ENCODE measurements around the gene CCDC121. TPM values are rescaled to one million over a fixed set of nuclear protein-coding genes. Genes with fewer than 3 reads are reported as not detected.

Gene CCDC121
- total RNA-seq, 1 donor from 2014 or later = 1.7 TPM

DNA sequence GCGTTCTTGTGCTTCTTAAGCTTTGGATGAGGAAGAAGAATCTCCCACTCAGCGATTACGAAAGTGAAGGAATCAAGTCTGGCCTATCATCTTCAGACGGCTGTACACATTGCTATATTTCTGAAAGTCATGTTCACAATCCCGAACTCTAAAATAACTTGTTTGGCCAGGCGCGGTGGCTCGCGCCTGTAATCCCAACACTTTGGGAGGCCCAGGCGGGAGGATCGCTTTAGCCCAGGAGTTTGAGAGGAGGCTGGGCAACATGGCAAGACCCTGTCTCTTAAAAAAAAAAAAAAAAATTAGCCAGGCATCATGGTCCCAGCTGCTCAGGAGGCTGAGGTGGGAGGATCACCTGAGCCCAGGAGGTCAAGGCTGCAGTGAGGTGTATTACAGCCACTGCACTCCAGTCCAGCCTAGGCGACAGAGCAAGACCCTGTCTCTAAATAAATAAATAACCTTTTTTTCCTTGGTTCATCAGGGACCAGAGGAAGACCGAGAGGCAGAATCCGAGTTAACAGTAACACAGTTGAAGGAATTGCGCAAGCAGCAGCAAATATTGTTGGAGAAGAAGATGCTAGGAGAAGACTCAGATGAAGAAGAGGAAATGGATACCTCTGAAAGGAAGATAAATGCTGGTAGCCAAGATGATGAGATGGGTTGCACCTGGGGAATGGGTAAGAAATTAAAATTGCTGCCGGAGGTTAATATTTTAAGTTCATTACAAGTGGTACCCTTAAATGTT lies 36.0 kb upstream of the CCDC121 start:
- TF ChIP-seq, protein P1, sequence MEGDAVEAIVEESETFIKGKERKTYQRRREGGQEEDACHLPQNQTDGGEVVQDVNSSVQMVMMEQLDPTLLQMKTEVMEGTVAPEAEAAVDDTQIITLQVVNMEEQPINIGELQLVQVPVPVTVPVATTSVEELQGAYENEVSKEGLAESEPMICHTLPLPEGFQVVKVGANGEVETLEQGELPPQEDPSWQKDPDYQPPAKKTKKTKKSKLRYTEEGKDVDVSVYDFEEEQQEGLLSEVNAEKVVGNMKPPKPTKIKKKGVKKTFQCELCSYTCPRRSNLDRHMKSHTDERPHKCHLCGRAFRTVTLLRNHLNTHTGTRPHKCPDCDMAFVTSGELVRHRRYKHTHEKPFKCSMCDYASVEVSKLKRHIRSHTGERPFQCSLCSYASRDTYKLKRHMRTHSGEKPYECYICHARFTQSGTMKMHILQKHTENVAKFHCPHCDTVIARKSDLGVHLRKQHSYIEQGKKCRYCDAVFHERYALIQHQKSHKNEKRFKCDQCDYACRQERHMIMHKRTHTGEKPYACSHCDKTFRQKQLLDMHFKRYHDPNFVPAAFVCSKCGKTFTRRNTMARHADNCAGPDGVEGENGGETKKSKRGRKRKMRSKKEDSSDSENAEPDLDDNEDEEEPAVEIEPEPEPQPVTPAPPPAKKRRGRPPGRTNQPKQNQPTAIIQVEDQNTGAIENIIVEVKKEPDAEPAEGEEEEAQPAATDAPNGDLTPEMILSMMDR (IDR thresholded peaks at IDR 0.05) = no peak
- no peak for DNase-seq (ENCODE audit: low spot score)
- H3K9me3 Mint-ChIP-seq (ENCODE audit: low read depth) = no peaks in the 10 kb centered on the region
- H3K4me3 Mint-ChIP-seq (ENCODE audit: unreplicated experiment) = peak overlapping the region; percentile 88
- no peaks in the 10 kb centered on the region for H3K27me3 Mint-ChIP-seq (ENCODE audit: low read depth)
- peaks cover 40% of the 10 kb centered on the region for H3K4me1 Mint-ChIP-seq (ENCODE audit: low read depth)
- H3K27ac Mint-ChIP-seq (ENCODE audit: unreplicated experiment) = peak overlapping the region; percentile 100
- peaks cover 23% of the 10 kb centered on the region for H3K36me3 Mint-ChIP-seq (ENCODE audit: low read depth)

DNA sequence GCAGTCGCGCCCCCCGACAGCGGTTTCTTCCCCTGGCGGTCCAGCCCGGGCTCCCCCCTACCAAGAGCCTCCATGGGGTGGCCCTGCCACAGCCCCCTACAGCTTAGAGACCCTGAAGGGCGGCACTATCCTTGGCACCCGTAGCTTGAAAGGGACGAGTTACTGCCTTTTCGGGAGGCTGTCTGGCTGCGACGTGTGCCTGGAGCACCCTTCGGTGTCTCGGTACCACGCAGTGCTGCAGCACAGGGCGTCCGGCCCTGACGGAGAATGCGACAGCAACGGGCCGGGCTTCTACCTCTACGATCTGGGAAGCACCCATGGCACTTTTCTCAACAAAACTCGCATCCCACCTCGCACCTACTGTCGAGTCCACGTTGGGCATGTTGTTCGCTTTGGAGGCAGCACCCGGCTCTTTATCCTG lies 35.4 kb upstream of the CCDC121 start:
- Mint-ChIP-seq H3K9me3 (ENCODE audit: low read depth) (no peaks in the 10 kb centered on the region), H3K36me3 (ENCODE audit: low read depth) (peaks cover 25% of the 10 kb centered on the region), H3K27me3 (ENCODE audit: low read depth) (no peaks in the 10 kb centered on the region), H3K27ac (ENCODE audit: unreplicated experiment) (peak overlapping the region; percentile 100), H3K4me3 (ENCODE audit: unreplicated experiment) (peak overlapping the region; percentile 88), H3K4me1 (ENCODE audit: low read depth) (peaks cover 44% of the 10 kb centered on the region)
- DNase-seq (ENCODE audit: low spot score) = no peak
- TF ChIP-seq, protein P1 (IDR thresholded peaks at IDR 0.05) = peak; percentile 51

DNA sequence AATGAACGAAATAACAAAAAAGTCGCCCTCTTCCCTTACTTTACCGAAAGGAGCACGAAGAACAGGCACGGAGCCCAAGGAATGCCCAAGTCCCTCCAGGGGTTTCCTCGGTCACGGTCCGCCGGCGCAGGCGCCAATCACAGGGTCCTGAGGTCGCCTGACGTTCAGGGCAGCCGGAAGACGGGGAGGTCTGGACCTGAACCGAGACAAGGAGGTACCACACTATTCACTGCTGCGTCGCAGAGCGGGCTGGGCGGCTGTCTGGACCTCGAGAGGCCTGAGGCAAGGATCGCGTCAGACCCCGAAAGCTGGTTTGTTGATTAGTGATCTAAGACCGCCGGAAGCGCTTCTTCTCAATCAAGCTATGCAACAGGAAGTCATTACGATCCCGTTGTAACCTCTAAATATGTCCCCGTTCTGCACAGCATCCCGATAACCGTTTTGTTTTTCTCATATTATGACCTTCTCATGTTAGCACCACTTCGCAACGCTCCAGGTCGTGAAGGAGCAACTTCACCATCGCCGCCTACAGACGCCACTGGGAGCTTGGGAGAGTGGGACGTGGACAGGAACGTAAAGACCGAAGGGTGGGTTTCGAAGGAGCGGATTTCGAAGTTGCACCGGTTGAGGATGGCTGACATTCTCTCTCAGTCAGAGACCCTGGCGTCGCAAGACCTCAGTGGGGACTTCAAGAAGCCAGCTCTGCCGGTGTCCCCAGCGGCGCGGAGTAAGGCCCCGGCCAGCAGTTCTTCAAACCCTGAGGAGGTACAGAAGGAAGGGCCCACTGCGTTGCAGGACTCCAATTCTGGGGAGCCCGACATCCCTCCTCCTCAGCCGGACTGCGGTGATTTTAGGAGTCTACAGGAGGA lies 34.7 kb upstream of the CCDC121 start, which contains the start of the genes SLC4A1AP and SUPT7L:
Gene SLC4A1AP, plus strand, starts transcription at position 605 of the 869 bp plus-strand sequence. Its CDS starts 26 bp downstream, at position 631.
Gene SUPT7L, minus strand, starts transcription at position 330 of the 869 bp plus-strand sequence. CDS start 1,422 bp downstream, outside the sequence.
- peak within 1 kb of the TSS; percentile 100 for H3K27ac Mint-ChIP-seq (ENCODE audit: unreplicated experiment)
- peak within 1 kb of the TSS; percentile 88 for H3K4me3 Mint-ChIP-seq (ENCODE audit: unreplicated experiment)
- TF ChIP-seq, protein P1 (IDR thresholded peaks at IDR 0.05) = no peak
- H3K36me3 Mint-ChIP-seq (ENCODE audit: low read depth) = peaks cover 20% of the 10 kb centered on the region
- H3K4me1 Mint-ChIP-seq (ENCODE audit: low read depth) = peaks cover 44% of the 10 kb centered on the region
- H3K9me3 Mint-ChIP-seq (ENCODE audit: low read depth) = no peaks in the 10 kb centered on the region
- no peaks in the 10 kb centered on the region for H3K27me3 Mint-ChIP-seq (ENCODE audit: low read depth)
- DNase-seq (ENCODE audit: low spot score) = no peak

DNA sequence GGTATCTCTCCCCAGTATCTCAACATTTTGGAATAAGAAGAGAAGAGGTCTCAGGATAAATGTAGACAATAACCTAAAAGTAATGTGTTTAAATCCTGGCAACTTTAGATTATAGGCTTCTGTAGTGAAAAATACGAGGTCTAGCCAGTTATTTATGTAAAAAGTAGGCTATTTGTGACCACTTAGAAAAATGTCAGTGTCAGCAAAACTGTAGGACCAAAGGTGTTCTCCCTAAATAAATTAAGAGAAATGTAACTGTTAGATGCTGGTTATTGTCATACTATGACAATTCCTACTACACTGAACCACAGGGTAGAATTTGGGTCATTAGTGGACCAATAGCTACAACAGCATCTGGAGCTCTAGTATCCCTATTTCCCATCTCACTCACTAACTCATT lies 32.6 kb upstream of the CCDC121 start:
- DNase-seq (ENCODE audit: low spot score) = no peak
- TF ChIP-seq, protein P1 (IDR thresholded peaks at IDR 0.05) = no peak
- Mint-ChIP-seq H3K9me3 (ENCODE audit: low read depth) (no peaks in the 10 kb centered on the region), H3K36me3 (ENCODE audit: low read depth) (peaks cover 23% of the 10 kb centered on the region), H3K4me3 (ENCODE audit: unreplicated experiment) (peak overlapping the region; percentile 12), H3K4me1 (ENCODE audit: low read depth) (peaks cover 43% of the 10 kb centered on the region), H3K27me3 (ENCODE audit: low read depth) (no peaks in the 10 kb centered on the region), H3K27ac (ENCODE audit: unreplicated experiment) (no peak overlapping the region)

All from chondrocyte (in vitro differentiated cells).